GM21381 (cell line): ENCODE measurements around the gene KIZ.

Experiments used
- ATAC-seq: cut with Tn5 transposase; IDR thresholded peaks from one replicate; pipeline ENCODE4 v1.9.1; 2021; ENCODE audit warnings: mild to moderate bottlenecking, moderate library complexity; ENCODE audit not compliant: unreplicated experiment

Gene KIZ

GRCh38 chr20:21257192-21257591 is 131.3 kb downstream of the KIZ start:
- ATAC-seq, result no peak

GRCh38 chr20:21258411-21258810 is 132.5 kb downstream of the KIZ start:
- ATAC-seq, result no peak

- no peak for ATAC-seq
Observed at GRCh38 chr20:21259346-21259745, 133.5 kb downstream of the KIZ start.

- no peak for ATAC-seq
Observed at GRCh38 chr20:21262812-21263211, 136.9 kb downstream of the KIZ start.

GRCh38 chr20:21265261-21266190 is 139.6 kb downstream of the KIZ start:
- no peak for ATAC-seq

- ATAC-seq, result no peak
Observed at GRCh38 chr20:21266191-21266536, 140.3 kb downstream of the KIZ start.

- ATAC-seq, result no peak
Observed at GRCh38 chr20:21269772-21270171, 143.9 kb downstream of the KIZ start.

- ATAC-seq, result no peak
Observed at GRCh38 chr20:21270806-21271205, 144.9 kb downstream of the KIZ start.

GRCh38 chr20:21272279-21272678 is 146.4 kb downstream of the KIZ start:
- peak; percentile 43 for ATAC-seq

GRCh38 chr20:21272679-21273078 is 146.8 kb downstream of the KIZ start:
- ATAC-seq, result peak; percentile 68

GRCh38 chr20:21273755-21274386 is 148.0 kb downstream of the KIZ start:
- no peak for ATAC-seq

GRCh38 chr20:21278829-21279228 is 152.9 kb downstream of the KIZ start:
- no peak for ATAC-seq

GRCh38 chr20:21279706-21280521 is 154.0 kb downstream of the KIZ start:
- no peak for ATAC-seq

GRCh38 chr20:21280522-21281016 is 154.7 kb downstream of the KIZ start:
- ATAC-seq, result no peak

- no peak for ATAC-seq
Observed at GRCh38 chr20:21286775-21287174, 160.9 kb downstream of the KIZ start.

GRCh38 chr20:21288587-21289370 is 162.9 kb downstream of the KIZ start:
- no peak for ATAC-seq

- ATAC-seq, result no peak
Observed at GRCh38 chr20:21289651-21290050, 163.8 kb downstream of the KIZ start.

GRCh38 chr20:21291026-21291425 is 165.1 kb downstream of the KIZ start:
- ATAC-seq, result no peak

GRCh38 chr20:21294755-21295154 is 168.9 kb downstream of the KIZ start:
- no peak for ATAC-seq
